Thyroid gland (tissue), 4 donors: Measurements from ENCODE around the gene KRT23. TPM values are rescaled to one million over a fixed set of nuclear protein-coding genes. Genes with fewer than 3 reads are reported as not detected.

Source experiments
- DNase-seq, 2 donors: peaks; one replicate each; pipeline ENCODE4 v3.0.0-alpha.2; 2019
- H3K27ac ChIP-seq, 3 donors: fragments of 200-600 bp; sonication (generic); 1 replicate in 2 of 3; 2 replicates in 1 of 3; pipeline ENCODE4 v1.5.1; 2016 to 2019; ENCODE audit warnings: mild to moderate bottlenecking in 1 of 3, moderate library complexity in 1 of 3
- H3K27me3 ChIP-seq: fragments of 200-600 bp; sonication (generic); one replicate; pipeline ENCODE4 v1.5.1; 2019
- H3K36me3 ChIP-seq, 2 donors: fragments of 200-600 bp; sonication (generic); one replicate each; pipeline ENCODE4 v1.5.1; 2016 to 2019
- H3K4me1 ChIP-seq, 2 donors: fragments of 200-600 bp; sonication (generic); one replicate each; pipeline ENCODE4 v1.5.1; 2017 to 2019
- H3K4me3 ChIP-seq, 3 donors: fragments of 200-600 bp; sonication (generic); replicated peaks in 1 of 3; 1 replicate in 2 of 3; 2 replicates in 1 of 3; pipeline ENCODE4 v1.5.1; 2016; ENCODE audit warnings: mild to moderate bottlenecking in 1 of 3
- H3K9me3 ChIP-seq: fragments of 200-600 bp; sonication (generic); one replicate; pipeline ENCODE4 v1.5.1; 2017
- CTCF ChIP-seq, 6 experiments: fragments of 200-600 bp in 3 of 6; fragments of 450-650 bp in 3 of 6; sonication (generic) in 3 of 6; IDR thresholded peaks; one replicate each; pipeline ENCODE4 v1.5.1; 2016 to 2019; ENCODE audit warnings: antibody characterized with exemption in 6 of 6, mild to moderate bottlenecking in 2 of 6, inconsistent platforms in 1 of 6, moderate library complexity in 1 of 6
- POLR2A ChIP-seq, 2 donors: fragments of 450-650 bp; IDR thresholded peaks; one replicate each; pipeline ENCODE4 v1.6.1; 2017; ENCODE audit warnings: antibody characterized with exemption in 2 of 2, mild to moderate bottlenecking in 2 of 2, moderate library complexity in 1 of 2
- WGBS, 2 donors: methylation state at CpG; one replicate each; pipeline ENCODE4 v1.1.5; 2017; 5-methylcytosine and 5-hydroxymethylcytosine counted together
- intact Hi-C: fragments of 100-400 bp; cut with DNase I; formaldehyde crosslinking; loops from one replicate; pipeline ENCODE4 v1.15.1; 2023
- total RNA-seq, 4 donors: library from RNA; depleted of rRNA; stranded (reverse); fragments of >200 nt; gene quantifications; one replicate each; pipeline ENCODE4 v1.2.3, GENCODE V29; 2016

Gene KRT23
- total RNA-seq, 4 donors from 2014 or later, result 4.6 TPM; not detected in 3

DNA sequence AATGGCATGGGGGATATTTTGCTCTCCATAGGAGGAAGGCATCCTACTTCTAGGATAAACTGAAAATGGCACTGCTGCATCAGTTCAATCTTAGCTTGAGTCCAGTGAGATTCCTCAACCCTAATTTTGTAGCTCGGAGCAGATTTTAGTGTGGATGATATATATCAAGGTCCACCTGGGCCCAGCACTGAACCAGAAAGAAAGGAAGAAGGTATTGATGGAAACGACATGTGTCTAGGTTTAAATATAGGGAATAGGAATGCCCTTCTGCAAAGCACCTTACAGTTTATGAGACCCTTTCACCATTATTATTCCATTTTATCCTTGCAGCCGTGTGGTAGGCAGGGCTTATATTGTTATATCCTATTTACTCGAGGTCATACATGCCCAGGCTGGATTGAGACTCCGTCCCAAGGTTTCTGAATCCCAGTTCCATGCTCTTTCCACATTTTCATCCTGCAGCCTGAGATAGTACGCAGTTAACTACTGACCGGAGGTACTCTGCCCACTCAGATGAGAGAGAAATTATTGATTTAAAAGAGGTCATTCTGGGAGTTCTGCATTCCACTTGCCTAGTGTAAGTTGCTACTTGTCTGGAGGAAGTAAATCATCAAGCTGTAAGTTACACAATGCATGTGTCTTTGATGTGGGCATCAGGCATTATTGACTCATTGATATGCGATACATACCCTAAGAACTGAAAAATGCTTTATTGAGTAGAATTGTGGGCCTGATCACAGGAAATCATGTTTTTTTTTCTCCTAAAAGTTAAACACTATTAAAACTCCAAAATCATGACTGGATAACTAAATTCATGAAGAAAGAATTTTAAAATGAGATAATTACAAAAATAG, 19.2 kb upstream of the KRT23 start:
- no peak for DNase-seq
- H3K4me3 ChIP-seq, result no peak overlapping the region
- TF ChIP-seq CTCF (IDR thresholded peaks at IDR 0.05) (no peak), POLR2A (IDR thresholded peaks at IDR 0.05) (no peak)
- H3K27ac ChIP-seq, result no peak overlapping the region
- H3K9me3 ChIP-seq, result no peaks in the 10 kb centered on the region
- 81 to 84% methylated on average over 8 of the region's 8 CpGs for WGBS, 2 donors
- intact Hi-C loops, result no loop called here
- H3K27me3 ChIP-seq, result no peaks in the 10 kb centered on the region
- H3K36me3 ChIP-seq, result no peaks in the 10 kb centered on the region
- no peaks in the 10 kb centered on the region for H3K4me1 ChIP-seq

- Histone ChIP-seq H3K9me3 (no peaks in the 10 kb centered on the region), H3K36me3 (no peaks in the 10 kb centered on the region), H3K27ac (no peak overlapping the region), H3K4me3 (no peak overlapping the region), H3K27me3 (no peaks in the 10 kb centered on the region), H3K4me1 (no peaks in the 10 kb centered on the region)
- DNase-seq, result no peak
- intact Hi-C loops, result no loop called here
- 76 to 92% methylated on average over 2 of the region's 2 CpGs for WGBS, 2 donors
- TF ChIP-seq CTCF (IDR thresholded peaks at IDR 0.05) (no peak), POLR2A (IDR thresholded peaks at IDR 0.05) (no peak)
Observed at GRCh38 chr17:40953881-40954280, 16.4 kb upstream of the KRT23 start.

GRCh38 chr17:40952661-40953060, 15.2 kb upstream of the KRT23 start:
- Histone ChIP-seq H3K27me3 (no peaks in the 10 kb centered on the region), H3K36me3 (no peaks in the 10 kb centered on the region), H3K27ac (no peak overlapping the region), H3K4me1 (no peaks in the 10 kb centered on the region), H3K4me3 (no peak overlapping the region), H3K9me3 (no peaks in the 10 kb centered on the region)
- intact Hi-C loops, result no loop called here
- DNase-seq, result no peak
- 67 to 82% methylated on average over 1 of the region's 1 CpG for WGBS, 2 donors
- TF ChIP-seq POLR2A (IDR thresholded peaks at IDR 0.05) (no peak), CTCF (IDR thresholded peaks at IDR 0.05) (no peak)

GRCh38 chr17:40952154-40952553, 14.7 kb upstream of the KRT23 start:
- Histone ChIP-seq H3K36me3 (no peaks in the 10 kb centered on the region), H3K9me3 (no peaks in the 10 kb centered on the region), H3K27ac (no peak overlapping the region), H3K27me3 (no peaks in the 10 kb centered on the region), H3K4me1 (no peaks in the 10 kb centered on the region), H3K4me3 (no peak overlapping the region)
- intact Hi-C loops, result no loop called here
- WGBS, 2 donors, result 91 to 94% methylated on average over 2 of the region's 2 CpGs
- no peak for DNase-seq
- TF ChIP-seq CTCF (IDR thresholded peaks at IDR 0.05) (no peak), POLR2A (IDR thresholded peaks at IDR 0.05) (no peak)

DNA sequence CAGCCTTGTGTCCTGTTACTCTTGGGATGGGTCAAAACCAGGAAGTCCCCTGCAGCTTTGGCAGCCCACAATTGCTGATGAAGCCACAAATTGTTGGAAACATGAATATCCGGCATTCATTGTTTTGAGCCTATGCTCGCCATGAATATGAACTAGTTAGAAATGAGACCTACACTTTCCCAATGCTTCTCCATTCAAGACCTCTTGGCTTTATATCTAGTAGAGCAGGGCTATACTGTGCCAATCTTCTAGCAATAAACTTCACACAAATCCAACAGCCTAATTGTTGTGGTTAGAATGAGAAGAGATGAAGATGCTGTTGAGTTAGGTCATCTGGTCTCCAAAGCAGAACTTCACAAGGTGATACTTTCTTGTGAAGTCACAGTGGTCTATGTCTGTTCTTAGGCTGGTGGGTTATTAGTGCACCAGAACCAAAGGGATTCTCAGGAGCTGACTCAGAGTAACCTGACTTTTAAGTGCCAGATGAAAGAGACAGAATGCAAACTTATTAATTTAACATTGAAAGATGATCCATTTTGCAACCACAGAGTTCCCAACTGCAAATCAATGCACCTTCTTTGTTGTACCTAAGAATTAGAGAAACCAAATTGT, 13.7 kb upstream of the KRT23 start:
- no peak overlapping the region for H3K27ac ChIP-seq
- no peaks in the 10 kb centered on the region for H3K4me1 ChIP-seq
- no peak for DNase-seq
- H3K27me3 ChIP-seq, result no peaks in the 10 kb centered on the region
- no peaks in the 10 kb centered on the region for H3K36me3 ChIP-seq
- intact Hi-C loops, result no loop called here
- H3K9me3 ChIP-seq, result no peaks in the 10 kb centered on the region
- no peak overlapping the region for H3K4me3 ChIP-seq
- 95% methylated on average over 2 of the region's 2 CpGs for WGBS, 2 donors
- TF ChIP-seq CTCF (IDR thresholded peaks at IDR 0.05) (no peak), POLR2A (IDR thresholded peaks at IDR 0.05) (no peak)
